Trophoblast cell (in vitro differentiated cells and primary cell): Measurements from ENCODE around the gene MX2. TPM values are rescaled to one million over a fixed set of nuclear protein-coding genes. Genes with fewer than 3 reads are reported as not detected.
"Not testable (repeated sequence)": the region's sequence is repeated elsewhere in the genome, so short reads cannot be mapped to it uniquely, and the experiment has no call there.

Experiments used
- DNase-seq, 2 donors: peaks; one replicate each; pipeline ENCODE4 v3.0.0-alpha.2; 2016
- H2AFZ ChIP-seq: 2 replicates; pipeline ENCODE4 v1.6.1; 2013; ENCODE audit warnings: low read length, moderate library complexity, mild to moderate bottlenecking; ENCODE audit not compliant: insufficient read depth, poor library complexity
- H2AK5ac ChIP-seq: 2 replicates; pipeline ENCODE4 v1.6.1; 2013; ENCODE audit warnings: mild to moderate bottlenecking, low read length
- H2BK120ac ChIP-seq: 2 replicates; pipeline ENCODE4 v1.6.1; 2013; ENCODE audit warnings: low read length, mild to moderate bottlenecking, moderate library complexity; ENCODE audit not compliant: insufficient read depth, poor library complexity
- H2BK12ac ChIP-seq: 2 replicates; pipeline ENCODE4 v1.6.1; 2013; ENCODE audit warnings: mild to moderate bottlenecking, low read length, moderate library complexity
- H2BK5ac ChIP-seq: 2 replicates; pipeline ENCODE4 v1.6.1; 2013; ENCODE audit warnings: low read length, low read depth, moderate library complexity, mild to moderate bottlenecking; ENCODE audit not compliant: poor library complexity
- H3K14ac ChIP-seq: 2 replicates; pipeline ENCODE4 v1.6.1; 2013; ENCODE audit warnings: mild to moderate bottlenecking, low read length
- H3K18ac ChIP-seq: 2 replicates; pipeline ENCODE4 v1.6.1; 2013; ENCODE audit warnings: mild to moderate bottlenecking, low read length
- H3K23ac ChIP-seq: 2 replicates; pipeline ENCODE4 v1.6.1; 2013; ENCODE audit warnings: low read length
- H3K27ac ChIP-seq: 2 replicates; pipeline ENCODE4 v1.5.1; 2013; ENCODE audit warnings: low read depth, mild to moderate bottlenecking, inconsistent platforms, low read length, moderate library complexity
- H3K27me3 ChIP-seq: 2 replicates; pipeline ENCODE4 v1.6.1; 2013; ENCODE audit warnings: inconsistent platforms, mild to moderate bottlenecking, low read length, moderate library complexity; ENCODE audit not compliant: insufficient read depth
- H3K36me3 ChIP-seq, 2 experiments: 1 replicate in 1 of 2; 2 replicates in 1 of 2; pipeline ENCODE4 v1.6.1; 2013; ENCODE audit warnings: low read length in 2 of 2, mild to moderate bottlenecking in 2 of 2, moderate library complexity in 1 of 2; ENCODE audit not compliant: insufficient read depth in 2 of 2, control insufficient read depth in 1 of 2
- H3K4ac ChIP-seq: 2 replicates; pipeline ENCODE4 v1.6.1; 2013; ENCODE audit warnings: low read depth, mild to moderate bottlenecking, low read length, moderate library complexity
- H3K4me1 ChIP-seq, 2 experiments: 1 replicate in 1 of 2; 2 replicates in 1 of 2; pipeline ENCODE4 v1.6.1; 2013; ENCODE audit warnings: low read length in 2 of 2, mild to moderate bottlenecking in 2 of 2, moderate library complexity in 1 of 2; ENCODE audit not compliant: insufficient read depth in 2 of 2, control insufficient read depth in 1 of 2
- H3K4me2 ChIP-seq: 2 replicates; pipeline ENCODE4 v1.6.1; 2013; ENCODE audit warnings: inconsistent platforms, mild to moderate bottlenecking, low read length, moderate library complexity
- H3K4me3 ChIP-seq: 2 replicates; pipeline ENCODE4 v1.5.1; 2013; ENCODE audit warnings: mild to moderate bottlenecking, low read depth, low read length, inconsistent platforms
- H3K79me1 ChIP-seq: one replicate; pipeline ENCODE4 v1.6.1; 2013; ENCODE audit warnings: low read length
- H3K79me2 ChIP-seq: 2 replicates; pipeline ENCODE4 v1.6.1; 2013; ENCODE audit warnings: low read length, mild to moderate bottlenecking; ENCODE audit not compliant: control insufficient read depth, insufficient read depth, poor library complexity
- H3K9ac ChIP-seq: 2 replicates; pipeline ENCODE4 v1.6.1; 2013; ENCODE audit warnings: mild to moderate bottlenecking, low read length
- H3K9me3 ChIP-seq: 2 replicates; pipeline ENCODE4 v1.6.1; 2013; ENCODE audit warnings: low read depth, mild to moderate bottlenecking, control low read depth, inconsistent platforms, low read length; ENCODE audit not compliant: insufficient read depth
- H4K12ac ChIP-seq: 2 replicates; pipeline ENCODE4 v1.6.1; 2013; ENCODE audit warnings: low read depth, mild to moderate bottlenecking, low read length, moderate library complexity
- H4K8ac ChIP-seq: 2 replicates; pipeline ENCODE4 v1.6.1; 2013; ENCODE audit warnings: low read depth, mild to moderate bottlenecking, low read length, moderate library complexity
- H4K91ac ChIP-seq: one replicate; pipeline ENCODE4 v1.6.1; 2013; ENCODE audit warnings: low read depth, mild to moderate bottlenecking, low read length, moderate library complexity
- WGBS: extraction: QIAGEN DNeasy Blood & Tissue Kit; methylation state at CpG from one replicate; pipeline ENCODE4 v1.1.7; 2013; ENCODE audit warnings: missing lambda C conversion rate; ENCODE audit not compliant: insufficient read length, insufficient coverage; ENCODE audit errors: extremely low coverage; 5-methylcytosine and 5-hydroxymethylcytosine counted together
- polyA plus RNA-seq: library from polyadenylated mRNA; stranded (reverse); fragments of 200-250 nt; gene quantifications from 2 replicates; pipeline ENCODE4 v1.2.3, GENCODE V29; 2013

MX2 gene, protein sequence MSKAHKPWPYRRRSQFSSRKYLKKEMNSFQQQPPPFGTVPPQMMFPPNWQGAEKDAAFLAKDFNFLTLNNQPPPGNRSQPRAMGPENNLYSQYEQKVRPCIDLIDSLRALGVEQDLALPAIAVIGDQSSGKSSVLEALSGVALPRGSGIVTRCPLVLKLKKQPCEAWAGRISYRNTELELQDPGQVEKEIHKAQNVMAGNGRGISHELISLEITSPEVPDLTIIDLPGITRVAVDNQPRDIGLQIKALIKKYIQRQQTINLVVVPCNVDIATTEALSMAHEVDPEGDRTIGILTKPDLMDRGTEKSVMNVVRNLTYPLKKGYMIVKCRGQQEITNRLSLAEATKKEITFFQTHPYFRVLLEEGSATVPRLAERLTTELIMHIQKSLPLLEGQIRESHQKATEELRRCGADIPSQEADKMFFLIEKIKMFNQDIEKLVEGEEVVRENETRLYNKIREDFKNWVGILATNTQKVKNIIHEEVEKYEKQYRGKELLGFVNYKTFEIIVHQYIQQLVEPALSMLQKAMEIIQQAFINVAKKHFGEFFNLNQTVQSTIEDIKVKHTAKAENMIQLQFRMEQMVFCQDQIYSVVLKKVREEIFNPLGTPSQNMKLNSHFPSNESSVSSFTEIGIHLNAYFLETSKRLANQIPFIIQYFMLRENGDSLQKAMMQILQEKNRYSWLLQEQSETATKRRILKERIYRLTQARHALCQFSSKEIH
- 0.37 and 0.46 TPM in 2 replicates for polyA plus RNA-seq

DNA sequence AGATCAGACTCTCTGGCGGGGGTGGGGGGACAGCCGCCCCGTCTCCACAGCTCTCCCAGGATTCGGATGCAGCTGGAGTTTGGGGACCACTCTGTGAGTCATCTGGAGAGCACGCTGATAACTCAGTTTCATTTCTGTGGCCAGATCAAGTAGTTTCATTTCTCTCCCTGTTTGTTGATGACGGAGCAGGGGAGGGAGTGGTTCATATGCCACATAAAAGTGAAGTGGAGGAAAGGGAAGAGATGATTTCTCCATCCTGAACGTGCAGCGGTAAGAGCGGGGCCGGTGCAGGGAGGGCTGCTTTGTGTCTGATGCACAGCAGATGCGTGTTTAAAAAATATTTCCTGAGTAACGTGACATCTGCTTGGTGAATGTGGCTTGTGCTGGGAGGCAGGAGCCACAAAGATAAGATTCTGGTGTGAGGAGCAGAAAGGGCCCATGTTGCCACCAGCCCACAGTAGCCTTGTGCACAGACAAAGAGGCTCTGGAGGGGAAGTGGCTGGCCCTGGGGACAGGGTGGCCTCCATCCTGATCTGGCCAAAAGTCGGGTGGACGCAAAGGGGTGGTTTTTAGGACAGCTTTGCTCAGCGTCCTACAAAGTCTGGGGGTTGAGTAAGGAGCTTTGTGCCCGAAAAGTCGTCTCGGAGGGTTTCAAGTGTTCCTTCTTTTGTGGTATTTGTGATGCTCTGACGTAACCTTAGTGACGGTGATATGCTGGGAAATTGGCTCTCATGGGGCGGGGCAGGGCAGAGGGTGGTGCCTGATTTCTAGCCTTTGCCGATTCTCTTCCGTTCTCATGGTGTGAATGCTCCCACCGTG is at the start of gene MX2:
TSS of gene MX2 (plus strand) at position 242 of the 819 bp plus-strand sequence. CDS start 14,880 bp downstream, outside the sequence.
- WGBS: no CpG with 5 or more reads among the region's 24 CpGs
- no peak within 1 kb of the TSS for H3K23ac ChIP-seq
- H3K4me3 ChIP-seq: no peak within 1 kb of the TSS
- H2BK5ac ChIP-seq: no peak within 1 kb of the TSS
- H3K27me3 ChIP-seq: no peaks in the 10 kb centered on the region
- H3K14ac ChIP-seq: no peak within 1 kb of the TSS
- H4K8ac ChIP-seq: no peak within 1 kb of the TSS
- no peak within 1 kb of the TSS for H4K12ac ChIP-seq
- no peak within 1 kb of the TSS for H3K4ac ChIP-seq
- no peaks in the 10 kb centered on the region for H3K79me2 ChIP-seq
- H3K9ac ChIP-seq: no peak within 1 kb of the TSS
- no peaks in the 10 kb centered on the region for H3K79me1 ChIP-seq
- H2BK12ac ChIP-seq: no peak within 1 kb of the TSS
- peak; percentile 86 to 90 for DNase-seq
- no peak within 1 kb of the TSS for H4K91ac ChIP-seq
- H3K4me2 ChIP-seq: no peak within 1 kb of the TSS
- H2AFZ ChIP-seq: no peak within 1 kb of the TSS
- H2AK5ac ChIP-seq: no peak within 1 kb of the TSS
- no peaks in the 10 kb centered on the region for H3K36me3 ChIP-seq
- H3K27ac ChIP-seq: no peak within 1 kb of the TSS
- H3K18ac ChIP-seq: no peak within 1 kb of the TSS
- H3K9me3 ChIP-seq: no peaks in the 10 kb centered on the region
- no peak within 1 kb of the TSS for H2BK120ac ChIP-seq
- H3K4me1 ChIP-seq: peaks cover 4 to 6% of the 10 kb centered on the region in 2 experiments

DNA sequence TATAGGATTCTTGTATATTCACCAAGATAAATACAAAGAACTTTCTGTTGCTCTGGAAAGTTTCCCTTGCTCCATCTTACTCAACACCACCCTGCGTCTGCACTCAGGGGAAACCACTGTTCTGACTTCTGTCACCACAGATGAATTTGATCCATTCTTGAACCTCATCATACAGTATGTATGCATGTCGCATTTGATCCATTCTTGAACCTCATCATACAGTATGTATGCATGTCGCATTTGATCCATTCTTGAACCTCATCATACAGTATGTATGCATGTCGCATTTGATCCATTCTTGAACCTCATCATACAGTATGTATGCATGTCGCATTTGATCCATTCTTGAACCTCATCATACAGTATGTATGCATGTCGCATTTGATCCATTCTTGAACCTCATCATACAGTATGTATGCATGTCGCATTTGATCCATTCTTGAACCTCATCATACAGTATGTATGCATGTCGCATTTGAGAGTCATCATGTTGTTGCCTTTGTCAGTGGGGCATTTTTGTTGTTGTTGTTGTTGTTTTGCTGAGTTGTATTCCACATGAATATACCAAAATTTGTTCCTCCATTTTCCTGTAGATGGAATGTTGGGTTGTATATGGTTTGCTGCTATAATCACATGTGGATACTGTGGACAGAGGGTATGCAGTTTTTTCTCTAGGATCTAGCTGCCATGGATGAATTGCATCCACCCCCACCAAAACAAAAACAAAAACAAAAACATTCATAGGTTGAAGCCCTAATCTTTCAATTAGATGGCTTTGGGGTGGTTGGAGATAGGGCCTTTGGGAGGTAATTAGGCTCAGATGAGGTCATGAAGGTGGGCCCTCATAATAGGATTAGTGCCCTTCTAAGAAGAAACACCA is 48.3 kb upstream of the MX2 start:
- not testable (repeated sequence) for H3K4me3 ChIP-seq, H2BK120ac ChIP-seq, H3K4ac ChIP-seq, H2BK12ac ChIP-seq, H4K8ac ChIP-seq, H2AFZ ChIP-seq, H3K9ac ChIP-seq, H4K12ac ChIP-seq, H3K4me1 ChIP-seq, H2AK5ac ChIP-seq, H3K79me2 ChIP-seq, DNase-seq, H3K14ac ChIP-seq, H3K4me2 ChIP-seq, H3K18ac ChIP-seq, H3K23ac ChIP-seq, H2BK5ac ChIP-seq, H3K79me1 ChIP-seq, H3K36me3 ChIP-seq, H4K91ac ChIP-seq, H3K9me3 ChIP-seq, H3K27ac ChIP-seq
- peaks cover 22% of the 10 kb centered on the region for H3K27me3 ChIP-seq
- no CpG with 5 or more reads among the region's 8 CpGs for WGBS

DNA sequence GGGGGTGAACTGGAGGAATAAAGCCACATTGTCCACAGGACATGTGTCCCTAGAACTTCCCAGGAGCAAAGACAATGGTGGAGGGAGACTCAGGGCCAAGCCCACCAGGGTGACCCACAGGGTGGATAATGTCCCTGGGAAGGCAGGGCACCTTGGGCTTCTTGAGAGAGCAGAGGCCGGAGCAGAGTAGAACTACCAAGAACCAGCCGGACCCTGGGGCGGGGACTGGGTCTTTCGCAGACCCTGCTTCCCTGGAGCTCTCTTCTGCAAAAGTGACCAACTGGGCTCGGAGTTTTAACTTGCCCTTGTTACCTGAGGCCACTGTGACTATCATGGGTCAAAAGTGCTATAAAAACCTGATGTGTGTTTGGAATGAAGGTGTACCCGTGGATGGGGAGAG is 46.1 kb upstream of the MX2 start:
- Histone ChIP-seq H2BK5ac (no peak overlapping the region), H2BK120ac (no peak overlapping the region), H3K27ac (no peak overlapping the region), H3K18ac (no peak overlapping the region), H3K27me3 (peaks cover 22% of the 10 kb centered on the region), H3K79me1 (no peaks in the 10 kb centered on the region), H4K12ac (no peak overlapping the region), H4K8ac (no peak overlapping the region), H3K4me2 (no peak overlapping the region), H3K9ac (no peak overlapping the region), H3K36me3 (no peaks in the 10 kb centered on the region), H3K79me2 (no peaks in the 10 kb centered on the region), H3K9me3 (peaks cover 2% of the 10 kb centered on the region), H3K23ac (no peak overlapping the region), H3K4me1 (peaks cover 4 to 10% of the 10 kb centered on the region in 2 experiments), H3K4me3 (no peak overlapping the region), H3K4ac (no peak overlapping the region), H2BK12ac (no peak overlapping the region), H4K91ac (no peak overlapping the region), H2AK5ac (no peak overlapping the region), H2AFZ (no peak overlapping the region), H3K14ac (no peak overlapping the region)
- DNase-seq: no peak
- WGBS: no CpG with 5 or more reads among the region's 6 CpGs
